HepG2 (cell line): ENCODE results near the gene PXMP4. TPM values are rescaled to one million over a fixed set of nuclear protein-coding genes. Genes with fewer than 3 reads are reported as not detected.

Experiments used
- ARID4A ChIP-seq: sonication (generic); formaldehyde crosslinking; IDR thresholded peaks from 2 replicates; pipeline ENCODE4 v1.5.0; 2020; ENCODE audit warnings: mild to moderate bottlenecking, missing genetic modification reagents, borderline replicate concordance
- ESRRA ChIP-seq: sonication (generic); formaldehyde crosslinking; IDR thresholded peaks from 2 replicates; pipeline ENCODE4 v1.5.1; 2020; ENCODE audit warnings: mild to moderate bottlenecking, low read depth, missing genetic modification reagents
- FOXC1 ChIP-seq: sonication (generic); formaldehyde crosslinking; IDR thresholded peaks from 2 replicates; pipeline ENCODE4 v1.8.0; 2022; ENCODE audit warnings: mild to moderate bottlenecking, missing genetic modification reagents, borderline replicate concordance
- HNRNPH1 ChIP-seq: fragments of 200-400 bp; formaldehyde crosslinking; optimal IDR thresholded peaks from 2 replicates; pipeline ENCODE3; 2017; ENCODE audit warnings: mild to moderate bottlenecking, low read depth, low read length
- HOXA3 ChIP-seq: sonication (generic); formaldehyde crosslinking; IDR thresholded peaks from 2 replicates; pipeline ENCODE4 v1.5.0; 2020; ENCODE audit warnings: missing genetic modification reagents
- RXRA ChIP-seq: sonication (generic); formaldehyde crosslinking; IDR thresholded peaks from 2 replicates; pipeline ENCODE4 v1.5.1; 2020; ENCODE audit warnings: missing genetic modification reagents
- TBL1XR1 ChIP-seq: fragments of 150-350 bp; IDR thresholded peaks from 2 replicates; pipeline ENCODE4 v1.6.1; 2014; ENCODE audit warnings: borderline replicate concordance, low read length; ENCODE audit not compliant: partially characterized antibody
- TBX3 ChIP-seq: fragments of 450-650 bp; IDR thresholded peaks from 2 replicates; pipeline ENCODE4 v1.6.1; 2017; ENCODE audit warnings: antibody characterized with exemption, mild to moderate bottlenecking, inconsistent platforms, borderline replicate concordance
- ZBTB4 ChIP-seq: sonication (generic); formaldehyde crosslinking; IDR thresholded peaks from 2 replicates; pipeline ENCODE4 v1.4.0; 2020; ENCODE audit warnings: missing genetic modification reagents, mild to moderate bottlenecking, borderline replicate concordance
- ZHX1 ChIP-seq: sonication (generic); formaldehyde crosslinking; IDR thresholded peaks from 2 replicates; pipeline ENCODE4 v1.8.1; 2022; ENCODE audit warnings: low read depth, mild to moderate bottlenecking, missing genetic modification reagents
- ZMYM4 ChIP-seq: sonication (generic); formaldehyde crosslinking; IDR thresholded peaks from 2 replicates; pipeline ENCODE4 v1.8.1; 2023; ENCODE audit warnings: mild to moderate bottlenecking, missing genetic modification reagents
- ZNF143 ChIP-seq: sonication (generic); formaldehyde crosslinking; IDR thresholded peaks from 2 replicates; pipeline ENCODE4 v1.4.0; 2020; ENCODE audit warnings: missing genetic modification reagents
- ZNF556 ChIP-seq: sonication (generic); formaldehyde crosslinking; IDR thresholded peaks from 2 replicates; pipeline ENCODE4 v1.4.0; 2020; ENCODE audit warnings: mild to moderate bottlenecking, missing genetic modification reagents, borderline replicate concordance
- ZNF777 ChIP-seq: sonication (generic); formaldehyde crosslinking; IDR thresholded peaks from 2 replicates; pipeline ENCODE4 v1.4.0; 2020; ENCODE audit warnings: missing genetic modification reagents
- polyA plus RNA-seq, 8 experiments: library from polyadenylated mRNA; depleted of rRNA in 3 of 8; stranded (reverse) in 7 of 8; unstranded in 1 of 8; fragments of >200 nt; fragmentation: Illumina TruSeq in 4 of 8; extraction: Trizol in 4 of 8; gene quantifications; 2 replicates each; pipeline versions ENCODE4 v1.2.1 to v1.2.3, GENCODE V29; 2011 to 2016; ENCODE audit warnings: low read depth in 4 of 8, missing spikeins in 1 of 8, mixed read lengths in 1 of 8; ENCODE audit not compliant: insufficient read depth in 1 of 8
- total RNA-seq, 5 experiments: library from RNA; depleted of rRNA; stranded (reverse); fragments of >200 nt; fragmentation: Illumina TruSeq; extraction: Trizol; gene quantifications; 2 replicates each; pipeline ENCODE4 v1.2.3, GENCODE V29; 2016; ENCODE audit warnings: low read depth in 1 of 5

PXMP4 gene
- total and polyA plus RNA-seq, 2 of the 13 experiments (the other 11 are each of a cell fraction or from before 2014, with no cell fraction given), result not detected

DNA sequence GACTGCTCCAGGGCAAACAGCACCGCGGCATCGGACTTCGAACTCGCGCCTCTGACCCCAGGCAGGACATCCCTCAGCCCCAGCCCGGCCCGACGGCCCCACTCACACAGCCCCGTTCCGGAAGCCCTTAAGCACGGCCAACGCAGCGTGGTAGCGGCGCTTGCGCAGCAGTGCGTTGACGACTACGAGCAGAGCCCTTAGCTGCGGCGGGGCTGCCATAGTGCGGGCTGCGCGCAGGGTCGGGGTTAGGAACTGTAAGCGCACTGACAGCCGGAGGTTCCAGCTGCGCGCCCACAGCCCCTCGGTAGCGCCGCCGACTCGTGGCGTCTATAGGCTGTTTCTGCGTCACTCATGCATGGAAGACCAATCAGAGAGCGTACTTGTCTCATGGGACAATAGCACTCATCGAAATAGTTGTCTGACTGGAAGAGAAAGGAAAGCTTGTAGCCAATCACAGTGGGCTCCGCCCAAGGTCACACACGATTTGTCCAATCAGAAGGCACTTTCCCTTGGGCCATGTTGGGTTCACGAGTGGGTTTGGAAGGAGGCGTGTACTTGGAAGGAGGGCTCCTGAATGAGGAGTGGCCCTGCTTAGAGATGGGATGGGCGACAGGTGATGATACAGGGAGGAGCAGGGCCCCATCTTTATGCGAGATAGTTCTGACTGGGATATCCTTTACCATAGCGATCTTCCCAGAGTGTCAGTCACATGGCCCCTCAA lies at the start of gene PXMP4 (continued):
- TF ChIP-seq HOXA3 (CRISPR knock-in tag), result peak; percentile 94
- TF ChIP-seq FOXC1 (CRISPR knock-in tag), result no peak
- peak; percentile 98; the same call in 1 of the 2 replicates for TF ChIP-seq ZHX1 (CRISPR knock-in tag)
- TF ChIP-seq ZBTB4 (CRISPR knock-in tag), result 0 out of 2 replicates have a peak, but pooled peaks have one; percentile 32
- 0 out of 2 replicates have a peak, but pooled peaks have one; percentile 14 for TF ChIP-seq ZNF143 (CRISPR knock-in tag)
- 0 out of 2 replicates have a peak, but pooled peaks have one; percentile 50 for TF ChIP-seq ZNF556
- TF ChIP-seq TBL1XR1, result no peak
- peak; percentile 30; the same call in 1 of the 2 replicates for TF ChIP-seq RXRA
- 0 out of 2 replicates have a peak, but pooled peaks have one; percentile 11 for TF ChIP-seq ZNF777 (CRISPR knock-in tag)
- TF ChIP-seq TBX3, result no peak
- peak; percentile 83; the same call in 1 of the 2 replicates for TF ChIP-seq ESRRA (CRISPR knock-in tag)
- peak; percentile 29 for TF ChIP-seq ZMYM4
- TF ChIP-seq ARID4A (CRISPR knock-in tag), result peak; percentile 54; the same call in 1 of the 2 replicates
- no peak for TF ChIP-seq HNRNPH1
